Measurements from ENCODE around the gene BMP6.
"Not testable (repeated sequence)": the region's sequence is repeated elsewhere in the genome, so short reads cannot be mapped to it uniquely, and the experiment has no call there.

The BMP6 gene

DNA sequence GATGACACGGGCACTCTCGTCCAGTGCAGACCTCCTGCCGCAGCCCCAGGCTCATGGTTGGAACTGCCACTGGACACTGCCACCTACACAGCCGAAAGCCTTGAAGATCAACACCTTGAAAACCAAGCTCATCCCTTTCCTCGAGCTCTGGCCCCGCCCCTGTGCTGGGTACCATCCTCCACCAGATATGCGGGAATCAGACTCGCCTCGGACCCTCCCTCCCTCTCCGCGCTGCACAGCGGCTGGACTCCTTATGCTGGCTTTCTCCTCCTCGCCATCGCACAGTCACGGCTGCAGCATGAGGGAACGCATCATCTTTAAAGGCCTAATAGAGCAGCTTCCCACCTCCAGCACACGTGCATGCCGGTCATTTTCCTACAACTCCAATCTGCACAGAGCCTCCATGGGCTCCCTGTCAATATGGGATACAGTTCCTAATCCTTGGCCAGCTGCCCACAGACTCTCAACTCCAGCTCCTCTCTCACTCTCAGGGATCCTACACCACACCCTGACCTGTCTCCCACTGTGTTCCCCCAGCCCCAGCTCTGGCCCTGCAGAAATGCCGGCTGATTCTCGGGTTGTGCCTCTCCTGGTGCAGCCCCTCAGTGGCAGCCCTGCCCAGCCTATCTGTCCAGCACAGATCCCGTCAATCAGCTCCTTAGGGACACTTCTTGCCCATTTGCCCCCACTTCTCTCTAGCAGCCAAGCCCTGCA lies 161.5 kb downstream of the BMP6 start:
- no peak for DNase-seq

DNA sequence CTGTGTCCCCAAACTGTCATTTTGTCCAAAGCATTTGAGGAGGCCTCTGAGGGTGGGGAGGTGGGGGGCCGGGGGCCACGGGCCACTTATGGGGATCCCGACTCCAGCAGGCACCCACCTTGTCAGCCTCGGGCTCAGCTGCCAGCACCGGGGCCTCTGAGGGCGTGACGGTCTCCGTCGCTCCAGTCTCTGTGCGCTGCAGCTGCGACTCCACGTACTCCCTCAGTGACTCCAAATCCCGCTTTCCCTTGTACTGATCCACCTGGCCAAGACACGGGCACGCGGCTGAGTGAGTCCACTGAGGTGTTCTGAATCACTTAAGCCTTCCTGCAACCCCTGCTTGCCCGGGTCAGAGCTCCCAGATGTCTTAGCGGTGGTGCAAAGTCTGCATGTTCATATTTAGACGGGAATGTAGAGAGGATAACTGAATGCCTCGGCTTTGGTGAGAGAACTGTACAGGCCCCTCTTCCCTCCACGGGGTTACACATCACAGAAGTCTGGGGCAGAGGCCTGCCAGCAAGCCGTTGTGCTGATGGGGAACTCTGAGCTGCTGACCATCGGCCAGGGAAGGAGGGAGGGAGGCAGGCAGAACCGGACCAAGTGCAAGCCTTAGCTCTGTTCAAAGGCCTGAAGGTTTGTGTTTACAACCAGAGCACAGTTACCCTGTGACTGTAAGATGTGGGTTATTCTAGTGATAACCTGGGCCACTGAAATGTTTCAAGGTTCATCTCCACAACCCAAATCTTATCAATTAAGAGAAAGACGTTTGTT lies 162.9 kb downstream of the BMP6 start:
- DNase-seq, result no peak

DNA sequence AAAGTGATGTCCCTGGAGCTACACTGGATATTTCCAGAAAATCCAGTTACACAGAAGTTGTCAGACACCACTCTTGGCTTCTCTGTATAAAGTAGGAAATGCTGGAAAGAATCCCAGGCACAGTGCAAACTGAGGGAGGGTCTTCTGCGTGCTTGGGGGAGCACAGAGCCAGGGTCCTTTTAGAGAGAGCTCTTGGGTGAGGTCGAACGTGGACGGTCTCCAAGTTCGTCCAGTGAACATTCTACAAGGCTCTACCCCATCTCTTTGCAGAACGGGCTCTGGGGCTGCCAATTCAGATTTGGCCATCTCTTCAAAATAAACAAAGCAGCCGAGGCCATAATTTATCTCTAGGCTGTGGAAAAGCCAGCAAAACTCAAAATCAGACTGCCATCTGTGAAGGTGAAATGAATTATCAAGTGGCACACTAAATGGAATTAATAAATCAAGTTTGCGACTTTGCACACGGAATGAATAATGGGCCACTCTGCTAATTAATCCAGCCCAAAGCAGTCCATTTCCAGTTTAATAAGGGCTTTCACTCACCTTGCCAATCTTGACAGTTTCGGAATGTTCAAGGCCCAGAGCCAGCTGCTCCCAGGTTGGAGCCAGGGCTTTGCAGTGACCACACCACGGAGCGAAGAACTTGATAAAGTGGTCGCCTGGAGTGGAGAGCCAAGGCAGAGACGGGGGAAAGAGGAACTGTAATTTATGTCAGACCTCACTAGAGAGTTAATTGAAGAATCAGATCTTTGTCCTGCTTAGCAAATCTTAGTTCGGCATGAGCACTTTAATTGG lies 165.4 kb downstream of the BMP6 start:
- DNase-seq, result no peak

DNA sequence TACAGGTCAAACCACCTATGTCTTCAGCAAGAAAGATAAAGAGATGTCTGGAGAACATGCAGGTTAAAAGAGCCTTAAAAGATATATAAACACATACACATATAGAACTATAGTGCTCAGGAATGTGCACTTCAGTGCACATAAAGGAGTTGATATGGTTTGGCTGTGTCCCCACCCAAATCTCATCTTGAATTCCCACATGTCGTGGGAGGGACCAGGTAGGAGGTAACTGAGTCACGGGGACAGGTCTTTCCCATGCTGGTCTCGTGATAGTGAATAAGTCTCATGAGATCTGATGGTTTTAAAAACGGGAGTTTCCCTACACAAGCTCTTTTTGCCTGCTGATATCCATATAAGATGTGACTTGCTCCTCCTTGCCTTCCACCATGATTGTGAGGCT lies 166.5 kb downstream of the BMP6 start:
- not testable (repeated sequence) for DNase-seq

DNA sequence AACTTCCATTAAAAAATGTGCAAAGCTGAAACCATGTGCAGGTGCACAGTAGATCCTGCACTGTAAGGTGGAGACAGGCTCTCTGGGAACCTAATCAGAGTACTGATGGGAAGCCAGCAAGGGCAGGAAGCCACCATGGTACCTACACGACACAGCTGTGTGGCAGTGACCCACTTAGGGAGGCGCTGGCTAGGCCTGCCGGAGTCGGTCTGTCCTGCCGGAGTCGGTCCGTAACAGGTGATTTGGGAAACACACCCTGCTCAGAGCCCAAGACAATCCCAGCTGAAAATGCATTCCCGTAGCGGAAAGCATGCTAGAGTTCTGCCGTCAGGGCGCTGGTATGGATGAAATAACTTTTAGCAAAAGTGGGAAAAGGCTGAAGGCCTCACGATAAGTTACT lies 167.4 kb downstream of the BMP6 start:
- DNase-seq, result no peak

DNA sequence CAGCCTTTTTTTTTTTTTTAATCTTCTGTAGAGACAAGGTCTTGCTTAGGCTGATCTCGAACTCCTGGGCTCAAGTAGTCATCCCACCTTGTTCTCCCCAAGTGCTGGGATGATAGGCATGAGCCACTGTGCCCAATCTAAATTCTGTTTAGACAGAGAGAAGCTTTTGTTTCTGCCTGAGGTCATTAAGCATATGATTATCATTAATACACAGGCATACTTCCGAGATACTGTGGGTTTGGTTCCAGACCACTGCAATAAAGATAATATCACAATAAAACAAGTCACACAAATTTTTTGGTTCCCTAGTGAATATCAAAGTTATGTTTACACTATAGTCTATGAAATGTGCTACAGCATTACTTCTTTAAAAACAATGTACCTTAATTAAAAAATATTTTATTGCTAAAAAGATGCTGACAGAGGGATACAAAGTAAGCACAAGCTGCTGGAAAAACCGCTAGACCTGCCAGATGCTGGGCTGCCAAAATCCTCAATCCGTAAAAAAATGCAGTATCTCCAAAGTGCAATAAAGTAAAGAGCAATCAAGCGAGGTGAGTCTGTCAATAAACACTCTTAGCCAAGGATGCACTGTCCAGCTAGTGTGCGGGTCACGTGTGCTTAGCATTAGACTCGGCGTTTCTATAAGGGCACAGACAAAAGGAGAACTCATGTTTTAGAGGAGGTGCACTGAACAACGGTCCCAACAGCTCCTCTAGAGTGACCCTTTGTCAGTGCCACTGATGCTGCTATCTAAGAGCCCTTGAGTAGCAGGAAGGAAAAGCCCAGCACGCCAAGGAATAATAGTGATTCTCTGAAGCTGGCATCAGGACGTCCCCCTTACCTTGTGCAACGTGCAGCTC lies 168.6 kb downstream of the BMP6 start:
- no peak for DNase-seq

DNA sequence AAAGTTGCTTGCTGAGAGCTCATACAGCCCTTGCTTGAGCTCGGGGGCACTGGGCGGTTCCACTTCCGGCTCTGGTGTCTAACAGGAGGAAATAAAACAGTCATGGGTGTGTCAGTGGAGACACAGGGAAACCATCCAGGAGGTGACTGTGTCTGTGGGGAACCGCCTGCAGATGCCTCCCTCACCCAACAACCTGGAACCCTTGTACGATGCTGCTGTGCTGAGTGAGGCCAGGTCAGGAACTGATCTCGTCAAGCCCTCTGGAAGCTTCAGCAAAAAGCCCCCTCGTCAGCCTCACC lies 169.2 kb downstream of the BMP6 start:
- no peak for DNase-seq

DNA sequence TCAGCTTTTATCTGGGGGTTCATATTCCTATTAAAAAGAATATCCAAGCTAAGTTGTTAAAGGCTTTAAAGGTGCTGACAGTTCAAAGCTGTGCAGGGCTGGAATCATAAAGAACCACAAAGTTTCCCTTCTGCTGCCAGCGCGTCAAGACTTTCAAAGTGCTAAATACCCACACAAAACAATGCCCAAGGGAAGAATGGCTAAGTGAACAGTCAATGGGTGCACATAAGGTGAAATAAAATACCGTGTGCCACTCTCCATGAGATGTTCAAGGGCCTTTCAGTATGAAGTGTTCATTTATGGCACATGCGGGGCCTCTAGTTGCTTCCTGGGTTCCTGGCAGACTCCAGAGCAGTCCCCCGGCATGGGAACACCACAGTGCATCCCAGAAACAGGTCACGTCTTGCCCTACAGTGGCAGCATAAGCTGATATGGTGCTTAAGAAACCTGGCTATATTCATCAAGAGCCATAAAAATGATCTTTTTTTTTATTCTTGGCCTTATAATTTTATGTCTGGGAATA lies 170.6 kb downstream of the BMP6 start:
- DNase-seq, result peak; percentile 19

DNA sequence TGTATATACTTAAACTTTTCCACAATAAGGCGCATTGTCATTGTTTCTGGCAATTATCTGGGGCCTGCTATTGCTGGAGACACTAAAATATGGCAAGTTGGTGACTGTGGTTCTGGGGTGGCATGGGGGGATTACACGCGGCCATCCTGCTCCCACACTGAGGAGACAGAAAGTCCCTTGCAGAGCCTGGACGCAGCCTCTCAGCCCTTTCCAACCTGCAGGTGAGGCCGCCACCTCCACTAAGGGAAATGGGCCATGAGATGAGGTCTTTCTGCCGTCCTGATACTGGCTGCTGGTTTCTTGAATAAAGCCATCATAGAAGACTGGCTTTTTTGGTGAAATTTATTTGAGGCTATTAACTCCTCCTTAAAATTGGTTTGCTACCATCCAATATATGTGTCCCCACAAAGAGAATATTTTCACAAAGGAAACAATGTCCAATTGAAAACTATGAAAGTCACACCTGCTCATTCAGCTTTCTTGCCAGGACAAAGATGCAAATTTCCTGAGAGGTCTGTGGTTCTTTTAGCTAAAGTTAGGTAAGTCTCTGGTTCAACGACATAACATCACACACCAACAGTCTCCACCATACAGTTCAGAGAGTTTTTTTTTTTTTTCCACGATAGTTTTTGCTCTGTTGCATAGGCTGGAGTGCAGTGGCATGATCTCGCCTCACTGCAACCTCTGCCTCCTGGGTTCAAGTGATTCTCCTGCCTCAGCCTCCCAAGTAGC lies 171.7 kb downstream of the BMP6 start:
- no peak for DNase-seq

DNA sequence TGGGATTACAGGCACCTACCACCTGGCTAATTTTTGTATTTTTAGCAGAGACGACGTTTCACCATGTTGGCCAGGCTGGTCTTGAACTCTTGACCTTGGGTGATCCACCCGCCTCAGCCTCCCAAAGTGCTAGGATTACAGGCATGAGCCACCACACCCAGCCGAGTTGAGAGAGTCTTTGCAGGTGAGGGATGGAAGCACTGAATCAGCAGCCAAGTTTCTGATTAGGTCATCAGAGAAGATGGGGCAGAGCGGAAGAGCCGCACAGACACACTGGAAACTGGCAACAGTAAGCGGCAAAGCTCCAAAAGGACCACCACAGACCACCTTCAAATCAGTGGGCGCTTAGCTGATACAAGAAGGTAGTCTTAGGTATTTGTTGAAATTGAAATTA lies 172.3 kb downstream of the BMP6 start:
- not testable (repeated sequence) for DNase-seq

DNA sequence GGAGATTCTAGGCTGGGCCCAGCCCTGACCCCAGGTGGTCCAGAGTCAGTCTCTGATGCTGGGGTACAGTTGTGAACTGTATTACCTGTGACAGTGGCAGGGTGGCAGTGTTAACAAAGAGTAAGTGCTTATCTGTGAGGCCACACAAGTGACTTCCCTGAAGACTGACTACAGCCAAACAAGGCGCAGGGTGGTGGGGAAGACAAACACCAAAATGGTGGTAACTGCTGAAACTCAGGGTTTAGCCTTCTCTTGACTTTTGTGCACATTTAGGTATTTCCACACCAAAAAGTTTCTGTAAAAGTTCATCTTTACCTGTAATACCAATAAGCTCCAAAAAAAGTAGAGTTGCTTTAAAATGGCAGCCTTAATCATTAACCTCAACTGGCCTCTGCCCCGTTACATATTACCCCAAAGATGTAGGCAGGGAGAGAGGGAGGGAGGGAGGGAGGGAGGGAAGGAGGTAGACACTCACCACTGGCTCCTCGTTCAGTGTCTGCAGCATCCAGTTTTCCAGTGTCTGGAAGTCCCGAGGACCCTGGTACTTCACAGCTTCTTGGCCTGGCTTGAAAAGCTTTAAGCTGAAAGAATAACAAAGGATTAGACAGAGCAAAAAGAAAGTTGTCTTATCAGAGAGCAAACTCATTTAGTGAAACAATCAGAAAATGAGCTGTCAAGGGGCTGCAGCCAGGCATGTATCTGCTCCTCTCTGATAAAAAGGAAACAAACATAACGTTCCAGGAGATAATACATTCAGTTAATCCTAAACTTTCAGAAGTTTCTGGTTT lies 173.4 kb downstream of the BMP6 start:
- no peak for DNase-seq

DNA sequence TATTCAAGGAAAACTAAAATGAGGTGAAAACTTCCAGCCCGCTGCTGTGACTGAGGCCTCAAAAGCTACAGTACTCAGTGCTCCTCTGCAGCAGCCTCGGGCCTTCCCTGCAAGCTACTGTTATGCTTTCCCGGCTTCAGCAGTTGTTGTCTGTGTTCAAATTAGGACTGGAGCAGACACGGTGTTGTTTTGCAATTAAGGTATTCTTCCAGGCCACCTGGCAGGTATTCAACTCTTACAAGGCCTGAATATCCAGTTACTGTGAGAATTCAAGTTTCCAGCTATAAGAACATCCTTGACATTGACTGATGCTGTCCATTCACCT lies 174.0 kb downstream of the BMP6 start:
- DNase-seq, result no peak

DNA sequence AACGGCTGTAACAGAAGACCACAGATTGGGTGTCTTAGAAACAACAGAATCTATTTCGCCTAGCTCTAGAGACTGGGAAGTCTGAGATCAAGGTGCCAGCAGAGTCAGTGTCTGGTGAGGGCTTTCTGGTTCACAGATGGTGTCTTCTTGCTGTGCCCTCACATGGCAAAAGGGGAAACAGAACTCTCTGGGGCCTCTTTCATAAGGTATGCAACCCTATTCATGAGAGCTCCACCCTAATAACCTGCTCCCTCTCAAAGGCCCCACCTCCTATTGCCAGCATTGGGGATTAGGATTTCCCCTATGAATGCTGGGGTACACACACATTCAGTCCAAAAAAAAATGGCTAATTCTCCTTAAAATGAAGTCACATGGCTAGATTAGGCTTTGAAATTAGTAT lies 174.7 kb downstream of the BMP6 start:
- DNase-seq, result no peak

DNA sequence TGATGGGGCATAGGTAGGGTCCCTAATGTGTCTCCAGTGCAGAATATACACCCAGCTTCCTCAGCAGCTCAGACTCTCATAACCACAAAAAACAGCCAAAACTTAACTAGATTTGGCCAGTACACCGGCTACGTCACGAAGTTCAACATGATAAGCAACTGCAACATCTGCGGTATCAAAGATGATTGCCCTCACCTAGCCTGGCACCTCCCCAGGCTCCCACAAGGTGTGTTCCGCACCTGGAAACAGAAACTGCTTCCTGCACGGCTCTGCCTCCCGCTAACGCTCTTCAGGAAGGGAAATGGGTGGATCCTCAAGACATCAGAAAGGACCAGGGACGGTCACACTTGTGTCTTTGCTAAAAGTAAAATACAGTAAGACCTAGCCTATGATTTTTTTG lies 175.2 kb downstream of the BMP6 start:
- no peak for DNase-seq

DNA sequence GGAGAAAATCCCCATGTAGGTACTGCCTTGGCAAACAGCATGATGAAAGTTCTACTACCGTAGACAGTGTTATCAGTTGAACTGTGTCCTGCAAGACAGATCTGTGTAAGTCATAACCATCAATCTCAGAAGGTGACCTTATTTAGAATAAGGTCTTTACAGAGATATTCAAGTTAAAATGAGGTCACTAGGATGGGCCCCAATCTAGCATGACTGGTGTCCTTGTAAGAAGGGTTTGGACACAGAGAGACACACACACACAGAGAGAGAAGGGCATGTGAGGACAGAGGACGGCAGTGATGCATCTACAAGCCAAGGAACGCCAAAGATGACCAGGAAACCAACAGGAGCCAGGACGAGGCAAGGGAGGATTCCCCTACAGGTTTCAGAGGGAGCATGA lies 175.9 kb downstream of the BMP6 start:
- DNase-seq, result no peak

DNA sequence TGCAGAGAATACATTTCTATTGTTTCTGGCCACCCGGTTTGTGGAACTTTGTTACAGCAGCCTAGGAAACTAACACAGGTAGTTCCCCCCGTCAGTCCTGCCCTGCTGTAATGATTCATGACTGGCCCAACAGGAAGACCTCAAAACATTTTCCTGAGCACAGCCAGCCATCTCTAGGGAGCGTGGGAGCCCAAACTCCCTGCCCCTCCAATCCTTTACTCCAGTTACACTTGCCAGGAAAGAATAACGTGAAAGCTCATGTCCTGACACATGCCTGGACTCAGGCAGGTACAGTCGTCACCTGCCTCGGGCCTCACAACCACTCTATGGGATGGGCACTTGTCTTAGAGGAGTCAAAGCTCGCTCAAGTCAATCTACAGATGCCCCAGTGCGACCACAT lies 176.3 kb downstream of the BMP6 start:
- no peak for DNase-seq

DNA sequence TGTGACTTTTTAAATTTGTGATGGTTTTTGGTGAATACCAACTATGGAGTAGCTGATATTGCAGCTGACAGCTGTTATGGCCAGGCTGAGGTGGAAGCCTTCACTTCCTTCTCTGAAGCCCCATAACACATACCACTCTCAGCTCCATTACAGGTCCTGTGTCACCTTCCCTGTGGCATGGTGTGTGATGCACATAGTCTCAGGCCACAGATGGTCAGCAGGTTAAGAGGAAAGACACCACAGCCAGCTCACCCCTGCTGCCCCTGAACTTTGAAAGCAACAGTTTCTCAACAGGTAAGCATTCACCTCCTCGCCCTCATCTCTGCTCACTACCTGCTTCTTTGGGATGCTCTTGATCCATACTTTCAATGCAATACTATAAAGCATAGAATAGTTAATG lies 177.0 kb downstream of the BMP6 start:
- no peak for DNase-seq

DNA sequence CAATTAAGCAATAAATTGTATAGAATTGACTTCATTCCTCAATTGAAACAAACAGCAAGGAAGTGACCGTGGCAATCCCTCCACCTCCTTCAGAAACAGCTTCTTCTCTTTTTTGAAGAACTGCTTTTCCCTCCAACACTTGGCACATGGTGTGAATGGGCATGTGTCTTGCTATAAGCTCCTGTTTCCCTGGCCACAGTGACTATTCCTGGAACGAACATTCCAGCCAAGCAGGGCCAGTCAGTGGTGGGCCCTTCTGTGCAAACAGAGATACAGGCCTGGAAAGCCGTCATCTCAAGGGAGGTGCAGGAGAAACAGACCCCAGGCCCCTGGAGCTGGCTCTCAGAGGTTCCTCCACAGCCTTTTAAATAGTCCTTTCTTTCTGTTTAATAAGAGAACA lies 177.8 kb downstream of the BMP6 start:
- no peak for DNase-seq

DNA sequence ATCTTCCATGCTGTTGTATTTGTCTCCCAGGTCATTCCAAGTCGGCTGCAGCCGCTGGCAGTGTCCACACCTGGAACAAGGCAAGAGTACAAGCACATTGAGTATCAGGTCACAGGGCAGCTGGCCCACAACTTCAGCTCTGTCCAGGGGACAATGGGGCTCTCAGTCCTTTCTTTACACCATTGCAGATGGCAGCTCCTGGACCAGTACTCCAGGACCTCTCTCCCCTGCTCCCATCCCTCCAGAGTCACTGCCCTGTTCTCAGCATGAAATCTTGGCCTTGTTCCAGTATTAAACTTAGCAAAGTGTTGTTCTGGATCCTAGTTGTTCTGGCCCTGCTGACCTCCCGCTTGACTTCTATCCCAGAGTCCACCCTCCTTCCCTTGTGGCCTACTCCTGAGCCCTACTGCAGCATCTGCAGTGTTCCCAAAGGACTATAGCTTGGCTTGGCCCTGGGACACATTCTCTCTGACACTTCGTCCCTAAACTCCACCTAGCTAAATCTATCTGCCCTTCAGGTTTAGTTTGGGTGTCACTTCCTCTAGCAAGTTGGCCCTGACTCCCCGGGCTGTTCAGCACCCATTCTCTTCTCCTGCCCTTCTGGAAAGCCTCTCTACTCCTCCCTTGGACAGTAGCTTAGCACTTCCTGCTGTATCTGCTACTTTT lies 178.9 kb downstream of the BMP6 start:
- no peak for DNase-seq

DNA sequence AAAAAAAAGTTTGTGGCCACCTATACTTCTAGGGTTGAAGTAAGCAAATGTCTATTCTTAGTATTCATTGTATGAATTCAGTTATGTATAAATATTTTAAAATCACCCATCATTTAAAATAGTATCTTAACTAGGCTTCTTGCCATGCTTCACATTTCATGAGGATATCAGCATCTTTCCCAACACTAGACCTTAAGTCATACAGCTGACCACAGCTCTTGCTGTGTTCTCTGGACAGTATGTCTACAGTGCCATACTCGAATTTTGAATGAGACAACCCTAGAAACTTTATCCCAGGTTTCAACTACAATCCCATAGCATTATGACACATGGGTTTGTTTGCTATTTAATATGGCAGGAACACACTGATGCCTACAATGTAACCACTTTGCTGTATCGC lies 179.5 kb downstream of the BMP6 start:
- DNase-seq, result no peak

DNA sequence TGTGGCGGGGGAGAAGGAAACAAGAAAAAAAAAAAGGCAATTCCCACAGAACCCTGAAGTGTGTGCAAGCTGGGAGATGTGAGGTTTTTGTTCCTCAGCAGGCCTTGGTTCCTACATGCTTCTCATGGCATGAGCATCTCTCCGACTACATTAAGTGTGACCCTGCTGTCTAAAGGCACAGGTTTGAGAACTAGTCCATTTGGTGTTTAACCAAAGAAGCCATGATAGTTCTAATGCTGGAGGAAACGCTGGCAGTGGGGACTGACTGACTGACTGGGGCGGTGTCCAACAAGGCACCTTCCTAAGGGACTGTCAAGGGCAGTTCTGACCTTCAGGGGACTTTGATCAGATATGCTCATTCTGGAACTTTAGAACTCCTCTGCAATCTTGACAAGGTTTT lies 180.8 kb downstream of the BMP6 start:
- DNase-seq, result no peak

All from DMS79 treated with DMSO at 0.1 percent for 48 hours (cell line).